K562 (cell line): ENCODE data around the gene C22orf42.
"Not testable (repeated sequence)": the region's sequence is repeated elsewhere in the genome, so short reads cannot be mapped to it uniquely, and the experiment has no call there.

Experiments
- CEBPB ChIP-seq: fragments of 450-650 bp; IDR thresholded peaks from 2 replicates; pipeline ENCODE4 v1.6.1; 2016; ENCODE audit warnings: missing genetic modification characterization, missing compliant biosample characterization
- EZH2 ChIP-seq: IDR thresholded peaks from 2 replicates; pipeline ENCODE4 v1.6.1; 2012; ENCODE audit warnings: low read depth, mild to moderate bottlenecking, inconsistent platforms, low read length, borderline replicate concordance
- PHF8 ChIP-seq: fragments of 200-600 bp; sonication (generic); IDR thresholded peaks from 2 replicates; pipeline ENCODE4 v1.6.1; 2012; ENCODE audit warnings: mixed run types, mild to moderate bottlenecking, inconsistent platforms, low read length, moderate library complexity, borderline replicate concordance
- POLR2A ChIP-seq: fragments of 450-650 bp; conservative IDR thresholded peaks from 2 replicates; pipeline ENCODE4 v1.6.1; 2016
- POU5F1 ChIP-seq: fragments of 150-350 bp; IDR thresholded peaks from 2 replicates; pipeline ENCODE4 v1.6.1; 2014; ENCODE audit warnings: borderline replicate concordance, low read length, low read depth, mild to moderate bottlenecking; ENCODE audit not compliant: partially characterized antibody
- RAD21 ChIP-seq, 2 experiments: fragments of 250-450 bp in 1 of 2; fragments of 450-650 bp in 1 of 2; sonication (Bioruptor Pico) in 1 of 2; formaldehyde crosslinking in 1 of 2; IDR thresholded peaks in 1 of 2; conservative IDR thresholded peaks in 1 of 2; 2 replicates each; pipeline versions ENCODE4 v1.4.0 to v1.8.0; 2020 to 2022; ENCODE audit warnings: mild to moderate bottlenecking in 2 of 2, moderate library complexity in 1 of 2
- SIN3A ChIP-seq, 2 experiments: fragments of 150-350 bp in 1 of 2; IDR thresholded peaks; 2 replicates each; pipeline ENCODE4 v1.6.1; 2011 to 2016; ENCODE audit warnings: borderline replicate concordance in 2 of 2, low read depth in 2 of 2, low read length in 2 of 2, mild to moderate bottlenecking in 2 of 2, moderate library complexity in 2 of 2; ENCODE audit not compliant: control insufficient read depth in 1 of 2
- SMC3 ChIP-seq: conservative IDR thresholded peaks from 2 replicates; pipeline ENCODE4 v1.6.1; 2011; ENCODE audit warnings: low read depth, low read length, improper control_type of control experiment; ENCODE audit not compliant: insufficient read depth
- ZBTB33 ChIP-seq: sonication (generic); formaldehyde crosslinking; IDR thresholded peaks from 2 replicates; pipeline ENCODE4 v1.8.1; 2023; ENCODE audit warnings: mild to moderate bottlenecking, missing genetic modification reagents

- TF ChIP-seq POU5F1; ZBTB33 (CRISPR knock-in tag); POLR2A; RAD21 (CRISPR knock-in tag; conservative IDR thresholded peaks at IDR 0.05 in 1 of 2, IDR thresholded peaks at IDR 0.05 in 1 of 2); SMC3; PHF8; SIN3A (IDR thresholded peaks at IDR 0.05; ENCODE audit: borderline replicate concordance in 2 of 2, control insufficient read depth in 1 of 2, low read depth in 2 of 2, low read length in 2 of 2); CEBPB; EZH2: not testable (repeated sequence)
Observed at GRCh38 chr22:32135958-32136357, 23.1 kb downstream of the C22orf42 start.
